ENCODE data around the gene RAB11FIP4. TPM values are rescaled to one million over a fixed set of nuclear protein-coding genes. Genes with fewer than 3 reads are reported as not detected.

RAB11FIP4 gene
- total RNA-seq, 1 experiment from 2014 or later = 15.1 TPM

DNA sequence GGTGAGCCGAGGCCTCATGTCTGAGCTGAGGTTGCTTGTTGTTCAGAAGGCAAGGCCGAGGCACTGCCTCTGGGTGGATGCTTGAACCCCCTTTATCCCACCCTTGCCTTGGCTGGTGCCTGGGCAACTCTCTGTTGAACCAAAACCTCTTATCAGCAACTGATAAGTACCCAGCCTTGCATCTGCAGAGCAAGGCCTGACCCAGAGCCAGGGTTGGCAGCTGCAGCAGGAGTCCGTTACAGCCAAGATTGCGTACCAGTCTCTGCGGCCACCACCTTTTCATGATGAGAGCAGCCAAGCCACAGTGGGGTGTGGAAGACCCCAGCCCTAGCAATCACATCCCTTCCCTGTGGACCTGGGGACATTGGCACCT lies 118.3 kb downstream of the RAB11FIP4 start:
- ChIA-PET RAD21 (ENCODE audit: low non-redundant PET in 1 of 2, low total read pairs in 2 of 2, uncharacterized antibody in 2 of 2, unreplicated experiment in 2 of 2) (no interaction called here), CTCF (interaction anchor here (0.9 kb wide), 1 partner anchor 9 kb away, joined by 3 read pairs; no protein-coding TSS in a partner anchor), POLR2A (no interaction called here)
- H3K9me3 ChIP-seq (ENCODE audit: control insufficient read depth in 1 of 2, insufficient read depth in 1 of 2, low read depth in 1 of 2, low read length in 2 of 2) = no peaks in the 10 kb centered on the region
- H3K4me1 ChIP-seq (ENCODE audit: control insufficient read depth in 1 of 2, insufficient read depth in 2 of 2, low read length in 2 of 2) = no peaks in the 10 kb centered on the region; a peak in 1 of 4 replicates
- no peak for ATAC-seq
- H3K36me3 ChIP-seq (ENCODE audit: control insufficient read depth in 1 of 2, insufficient read depth in 2 of 2, low read length in 2 of 2) = no peaks in the 10 kb centered on the region
- H3K27me3 ChIP-seq (ENCODE audit: insufficient read depth, low read length) = no peaks in the 10 kb centered on the region
- no peaks in the 10 kb centered on the region for H3K9me2 ChIP-seq (ENCODE audit: insufficient read depth)
- DNase-seq (ENCODE audit: low read depth, low spot score) = no peak
- H3K4me3 ChIP-seq (replicated peaks in 1 of 2; ENCODE audit: low read depth in 1 of 2, low read length in 2 of 2) = no peak overlapping the region
- no peaks in the 10 kb centered on the region for H4K20me1 ChIP-seq (ENCODE audit: insufficient read depth)
- H3K9ac ChIP-seq (ENCODE audit: low read length) = no peak overlapping the region
- TF ChIP-seq ELF1 (IDR thresholded peaks at IDR 0.05; ENCODE audit: borderline replicate concordance, low read depth) (no peak), CEBPB (IDR thresholded peaks at IDR 0.05; ENCODE audit: low read depth) (no peak), POLR2AphosphoS5 (IDR thresholded peaks at IDR 0.05; ENCODE audit: low read depth, low read length) (no peak), POLR2A (IDR thresholded peaks at IDR 0.05; ENCODE audit: borderline replicate concordance, extremely low read depth, insufficient read depth, insufficient read length) (no peak), EGR1 (IDR thresholded peaks at IDR 0.05; ENCODE audit: low read depth) (no peak), RAD21 (IDR thresholded peaks at IDR 0.05; ENCODE audit: low read depth) (no peak), EZH2phosphoT487 (IDR thresholded peaks at IDR 0.05; ENCODE audit: borderline replicate concordance) (no peak), EZH2 (IDR thresholded peaks at IDR 0.05) (no peak), ZNF274 (IDR thresholded peaks at IDR 0.05; ENCODE audit: low read depth, low read length) (no peak)
- TF ChIP-seq, protein P1, sequence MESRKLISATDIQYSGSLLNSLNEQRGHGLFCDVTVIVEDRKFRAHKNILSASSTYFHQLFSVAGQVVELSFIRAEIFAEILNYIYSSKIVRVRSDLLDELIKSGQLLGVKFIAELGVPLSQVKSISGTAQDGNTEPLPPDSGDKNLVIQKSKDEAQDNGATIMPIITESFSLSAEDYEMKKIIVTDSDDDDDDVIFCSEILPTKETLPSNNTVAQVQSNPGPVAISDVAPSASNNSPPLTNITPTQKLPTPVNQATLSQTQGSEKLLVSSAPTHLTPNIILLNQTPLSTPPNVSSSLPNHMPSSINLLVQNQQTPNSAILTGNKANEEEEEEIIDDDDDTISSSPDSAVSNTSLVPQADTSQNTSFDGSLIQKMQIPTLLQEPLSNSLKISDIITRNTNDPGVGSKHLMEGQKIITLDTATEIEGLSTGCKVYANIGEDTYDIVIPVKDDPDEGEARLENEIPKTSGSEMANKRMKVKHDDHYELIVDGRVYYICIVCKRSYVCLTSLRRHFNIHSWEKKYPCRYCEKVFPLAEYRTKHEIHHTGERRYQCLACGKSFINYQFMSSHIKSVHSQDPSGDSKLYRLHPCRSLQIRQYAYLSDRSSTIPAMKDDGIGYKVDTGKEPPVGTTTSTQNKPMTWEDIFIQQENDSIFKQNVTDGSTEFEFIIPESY (IDR thresholded peaks at IDR 0.05; ENCODE audit: extremely low read depth, insufficient replicate concordance, low read length) = no peak
- TF ChIP-seq, protein P2, sequence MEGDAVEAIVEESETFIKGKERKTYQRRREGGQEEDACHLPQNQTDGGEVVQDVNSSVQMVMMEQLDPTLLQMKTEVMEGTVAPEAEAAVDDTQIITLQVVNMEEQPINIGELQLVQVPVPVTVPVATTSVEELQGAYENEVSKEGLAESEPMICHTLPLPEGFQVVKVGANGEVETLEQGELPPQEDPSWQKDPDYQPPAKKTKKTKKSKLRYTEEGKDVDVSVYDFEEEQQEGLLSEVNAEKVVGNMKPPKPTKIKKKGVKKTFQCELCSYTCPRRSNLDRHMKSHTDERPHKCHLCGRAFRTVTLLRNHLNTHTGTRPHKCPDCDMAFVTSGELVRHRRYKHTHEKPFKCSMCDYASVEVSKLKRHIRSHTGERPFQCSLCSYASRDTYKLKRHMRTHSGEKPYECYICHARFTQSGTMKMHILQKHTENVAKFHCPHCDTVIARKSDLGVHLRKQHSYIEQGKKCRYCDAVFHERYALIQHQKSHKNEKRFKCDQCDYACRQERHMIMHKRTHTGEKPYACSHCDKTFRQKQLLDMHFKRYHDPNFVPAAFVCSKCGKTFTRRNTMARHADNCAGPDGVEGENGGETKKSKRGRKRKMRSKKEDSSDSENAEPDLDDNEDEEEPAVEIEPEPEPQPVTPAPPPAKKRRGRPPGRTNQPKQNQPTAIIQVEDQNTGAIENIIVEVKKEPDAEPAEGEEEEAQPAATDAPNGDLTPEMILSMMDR (IDR thresholded peaks at IDR 0.05 in 2 of 3, conservative IDR thresholded peaks at IDR 0.05 in 1 of 3; ENCODE audit: borderline replicate concordance in 1 of 3, insufficient read depth in 1 of 3, low read depth in 2 of 3, low read length in 2 of 3) = no peak
- intact Hi-C loops (cut with micrococcal nuclease) = loop anchor here (2.0 kb wide), 1 partner anchor 63 kb away; no protein-coding TSS in a partner anchor
- H3K79me2 ChIP-seq (ENCODE audit: insufficient read depth, low read length) = no peaks in the 10 kb centered on the region
- no TSS peak for BruUV-seq (replicated peaks)
- no peak overlapping the region for H3K27ac ChIP-seq (ENCODE audit: low read depth, low read length)
- H3K4me2 ChIP-seq (ENCODE audit: low read length) = no peak overlapping the region
- no peak overlapping the region for H2AFZ ChIP-seq (ENCODE audit: low read depth, low read length, poor library complexity, severe bottlenecking)

Data from HCT116 (cell line).